ENCODE measurements around the gene CTNNBIP1. TPM values are rescaled to one million over a fixed set of nuclear protein-coding genes. Genes with fewer than 3 reads are reported as not detected.

Gene CTNNBIP1
- total and polyA plus RNA-seq, 9 of the 15 experiments (the other 6 are each of a cell fraction or from before 2014, with no cell fraction given), result 0.65 to 29.2 (median 14.7) TPM

DNA sequence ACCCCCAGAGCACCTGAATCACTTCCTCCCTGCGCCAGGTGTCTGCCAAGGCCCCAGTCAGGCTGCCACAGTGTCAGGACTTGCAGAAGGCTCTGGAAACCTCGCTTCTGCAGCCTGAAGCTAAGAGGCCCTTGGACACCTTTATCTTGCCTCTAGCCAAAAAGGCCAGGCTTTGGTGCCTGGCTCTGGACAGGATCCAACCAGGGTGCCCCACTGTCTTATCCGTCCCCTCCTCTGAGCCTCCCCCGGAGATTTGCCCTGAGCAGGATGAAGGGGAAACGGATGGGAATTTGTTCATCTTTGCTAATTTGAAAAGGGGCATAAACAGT is 73.5 kb downstream of the CTNNBIP1 start:
- no peak for DNase-seq (ENCODE audit: extremely low read depth in 1 of 4, low spot score in 3 of 4)
- POLR2A ChIA-PET, result interaction anchor here (0.7 to 1.8 kb wide), 3 partner anchors 10 to 13 kb away, joined by 3 to 6 read pairs (median 3); no protein-coding TSS in a partner anchor
- H3K79me2 ChIP-seq (ENCODE audit: control insufficient read depth, insufficient read depth, low read length), result no peaks in the 10 kb centered on the region
- H3K36me3 ChIP-seq (ENCODE audit: control insufficient read depth, insufficient read depth, low read length), result no peaks in the 10 kb centered on the region
- no peak overlapping the region for H3K4me2 ChIP-seq (ENCODE audit: insufficient read depth, low read length)
- ATAC-seq, result no peak
- no peak overlapping the region for H3K4me3 ChIP-seq
- WGBS (ENCODE audit: insufficient coverage, low coverage, missing lambda C conversion rate), result 9% methylated on average over 5 of the region's 5 CpGs
- CTCF ChIA-PET (ENCODE audit: low intra/inter-chr PET ratio), result no interaction called here
- peaks cover 0 to 10% of the 10 kb centered on the region in 2 experiments; a peak in 1 of 5 replicates for H3K4me1 ChIP-seq (replicated peaks in 1 of 2; ENCODE audit: control insufficient read depth in 2 of 2, insufficient read depth in 2 of 2, low read length in 2 of 2)
- no peak for FAIRE-seq
- H2AFZ ChIP-seq (ENCODE audit: low read depth, low read length), result no peak overlapping the region
- intact Hi-C loops (cut with micrococcal nuclease) (no loop called here), in situ Hi-C loops (cut with MboI) (no loop called here)
- peaks cover 3% of the 10 kb centered on the region; the same call in 1 of the 2 replicates for H4K20me1 ChIP-seq (replicated peaks; ENCODE audit: control insufficient read depth, insufficient read depth, low read length)
- no peak overlapping the region for H3K27ac ChIP-seq (ENCODE audit: extremely low read depth, low read depth, low read length)
- 0 out of 2 replicates have a peak, but pooled peaks cover 1% of the 10 kb centered on the region for H3K9me3 ChIP-seq (replicated peaks; ENCODE audit: control insufficient read depth, insufficient read depth, low read depth, low read length)
- BruUV-seq (replicated peaks), result no TSS peak
- H3K9ac ChIP-seq (ENCODE audit: insufficient read depth in 1 of 2, low read depth in 2 of 2, low read length in 2 of 2), result no peak overlapping the region
- peaks cover 47 to 73% of the 10 kb centered on the region in 2 experiments for H3K27me3 ChIP-seq (ENCODE audit: control insufficient read depth in 2 of 2, insufficient read depth in 2 of 2, low read length in 2 of 2)
- TF ChIP-seq, protein P1, sequence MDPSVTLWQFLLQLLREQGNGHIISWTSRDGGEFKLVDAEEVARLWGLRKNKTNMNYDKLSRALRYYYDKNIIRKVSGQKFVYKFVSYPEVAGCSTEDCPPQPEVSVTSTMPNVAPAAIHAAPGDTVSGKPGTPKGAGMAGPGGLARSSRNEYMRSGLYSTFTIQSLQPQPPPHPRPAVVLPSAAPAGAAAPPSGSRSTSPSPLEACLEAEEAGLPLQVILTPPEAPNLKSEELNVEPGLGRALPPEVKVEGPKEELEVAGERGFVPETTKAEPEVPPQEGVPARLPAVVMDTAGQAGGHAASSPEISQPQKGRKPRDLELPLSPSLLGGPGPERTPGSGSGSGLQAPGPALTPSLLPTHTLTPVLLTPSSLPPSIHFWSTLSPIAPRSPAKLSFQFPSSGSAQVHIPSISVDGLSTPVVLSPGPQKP (CRISPR knock-in tag; IDR thresholded peaks at IDR 0.05), result no peak
- no peak for TF ChIP-seq YBX1 (IDR thresholded peaks at IDR 0.05)
- no peaks in the 10 kb centered on the region for H3K9me1 ChIP-seq (ENCODE audit: control insufficient read depth, insufficient read depth, low read length)
